GM19397 (cell line): ENCODE measurements around the gene OXLD1.

Experiments used
- ATAC-seq: cut with Tn5 transposase; IDR thresholded peaks from one replicate; pipeline ENCODE4 v1.9.1; 2021; ENCODE audit warnings: mild to moderate bottlenecking, moderate library complexity; ENCODE audit not compliant: unreplicated experiment

OXLD1 gene

DNA sequence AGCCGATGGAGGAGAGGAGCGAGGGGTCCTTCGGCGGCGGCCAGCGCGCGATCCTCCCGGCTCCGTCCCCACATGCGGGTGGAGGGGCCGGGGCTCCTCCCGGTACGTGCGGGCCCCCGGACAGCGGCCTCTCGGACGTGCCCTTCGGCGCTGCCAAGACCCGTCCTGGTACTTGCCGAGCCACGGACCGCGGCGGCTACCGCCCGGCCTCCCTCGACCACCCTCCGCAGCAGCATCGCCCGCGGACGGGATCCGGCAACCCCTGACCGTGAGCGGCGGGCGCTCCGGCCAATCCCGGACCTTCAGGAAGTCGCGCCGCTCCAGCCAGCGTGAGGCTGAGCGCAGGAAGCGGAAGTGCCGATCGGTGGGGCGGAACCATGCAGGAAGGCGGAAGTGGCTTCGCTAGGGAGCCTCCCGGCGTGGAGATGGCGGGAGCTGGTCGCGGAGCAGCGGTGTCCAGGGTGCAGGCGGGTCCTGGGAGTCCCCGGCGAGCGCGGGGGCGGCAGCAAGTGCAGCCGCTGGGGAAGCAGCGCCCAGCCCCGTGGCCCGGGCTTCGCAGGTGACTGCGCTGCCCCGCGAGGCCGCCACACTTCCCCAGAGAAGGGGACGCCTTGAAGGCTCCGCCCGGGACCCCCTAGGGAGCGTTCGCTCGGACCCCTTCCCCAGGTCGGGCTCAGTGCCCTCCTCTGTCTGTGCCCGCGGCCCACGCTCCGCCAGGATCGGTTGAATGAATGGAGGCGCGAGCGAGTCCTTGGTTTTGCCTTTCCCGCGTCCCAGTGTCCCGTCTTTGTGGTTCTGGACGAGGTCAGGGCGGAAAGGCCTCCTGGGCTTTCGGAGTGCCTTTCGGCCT, at the start of gene OXLD1, which contains the start of gene CCDC137:
Gene OXLD1, minus strand, starts transcription at position 264 of the 850 bp plus-strand sequence. Its CDS starts 28 bp downstream, at position 236.
Gene CCDC137, plus strand, starts transcription at position 396 of the 850 bp plus-strand sequence. Its CDS starts 30 bp downstream, at position 426.
- peak; percentile 92 for ATAC-seq

DNA sequence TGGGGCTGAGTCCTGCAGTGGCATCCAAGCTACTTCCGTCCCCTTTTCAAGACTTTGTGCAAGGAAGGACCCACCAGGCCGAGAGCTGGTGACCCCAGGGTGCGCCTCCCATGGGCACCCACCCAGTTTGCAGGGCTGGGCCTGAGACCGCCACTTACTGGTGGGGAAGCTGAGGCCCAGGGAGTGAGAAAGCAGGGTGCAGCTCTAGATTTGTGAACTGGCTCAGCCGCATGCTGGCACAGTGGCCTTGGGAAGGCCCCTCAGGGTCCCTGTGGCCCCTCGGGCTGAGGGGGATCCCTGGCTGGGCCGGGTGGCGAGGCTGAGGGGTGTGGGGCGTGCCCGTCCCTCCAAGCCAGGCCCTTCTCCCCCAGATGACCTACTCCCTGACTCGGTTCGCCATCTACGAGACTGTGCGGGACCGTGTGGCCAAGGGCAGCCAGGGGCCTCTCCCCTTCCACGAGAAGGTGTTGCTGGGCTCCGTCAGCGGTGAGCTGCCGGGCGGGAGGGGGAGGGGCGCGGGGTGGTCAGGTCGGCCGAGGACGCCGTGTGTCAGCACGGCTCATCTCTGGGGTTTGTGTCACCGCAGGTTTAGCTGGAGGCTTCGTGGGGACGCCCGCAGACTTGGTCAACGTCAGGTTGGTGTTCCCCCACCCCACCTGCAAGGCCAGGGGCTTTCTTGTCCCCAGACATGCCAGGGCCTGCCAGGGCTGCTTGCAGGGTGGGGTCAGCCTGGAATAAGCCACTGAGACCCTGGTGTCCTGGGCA, 48.9 kb upstream of the OXLD1 start:
- ATAC-seq, result no peak

DNA sequence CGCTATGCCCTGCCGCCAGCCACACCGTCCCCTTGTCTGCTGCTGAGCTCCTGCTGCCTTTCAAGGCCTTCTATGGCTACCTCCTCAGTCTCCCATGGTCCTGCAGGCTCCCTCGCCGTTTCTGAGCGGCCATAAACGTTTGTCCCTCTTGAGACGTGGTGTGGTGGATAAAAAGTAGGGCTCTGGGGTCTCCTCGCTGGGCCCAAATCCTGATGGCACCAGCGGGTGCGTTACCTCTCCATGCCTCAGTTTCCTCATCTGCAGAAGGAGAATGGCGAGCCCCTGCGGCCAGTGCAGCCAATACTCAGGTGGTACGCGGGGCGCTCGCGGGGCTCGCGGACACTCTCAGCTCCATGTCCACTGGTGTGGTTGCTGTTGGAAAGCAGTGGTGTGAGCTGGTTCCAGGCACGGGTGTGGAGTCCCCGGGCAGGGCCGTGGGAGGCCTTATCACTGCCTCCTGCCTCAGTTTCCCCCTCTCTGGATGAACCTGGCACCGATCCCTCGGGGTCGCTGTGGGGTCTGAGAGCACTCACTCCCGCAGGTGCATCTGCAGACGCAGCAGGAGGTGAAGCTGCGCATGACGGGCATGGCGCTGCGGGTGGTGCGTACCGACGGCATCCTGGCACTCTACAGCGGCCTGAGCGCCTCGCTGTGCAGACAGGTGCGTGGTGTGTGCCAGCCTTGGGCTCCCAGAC, 48.2 kb upstream of the OXLD1 start:
- no peak for ATAC-seq

DNA sequence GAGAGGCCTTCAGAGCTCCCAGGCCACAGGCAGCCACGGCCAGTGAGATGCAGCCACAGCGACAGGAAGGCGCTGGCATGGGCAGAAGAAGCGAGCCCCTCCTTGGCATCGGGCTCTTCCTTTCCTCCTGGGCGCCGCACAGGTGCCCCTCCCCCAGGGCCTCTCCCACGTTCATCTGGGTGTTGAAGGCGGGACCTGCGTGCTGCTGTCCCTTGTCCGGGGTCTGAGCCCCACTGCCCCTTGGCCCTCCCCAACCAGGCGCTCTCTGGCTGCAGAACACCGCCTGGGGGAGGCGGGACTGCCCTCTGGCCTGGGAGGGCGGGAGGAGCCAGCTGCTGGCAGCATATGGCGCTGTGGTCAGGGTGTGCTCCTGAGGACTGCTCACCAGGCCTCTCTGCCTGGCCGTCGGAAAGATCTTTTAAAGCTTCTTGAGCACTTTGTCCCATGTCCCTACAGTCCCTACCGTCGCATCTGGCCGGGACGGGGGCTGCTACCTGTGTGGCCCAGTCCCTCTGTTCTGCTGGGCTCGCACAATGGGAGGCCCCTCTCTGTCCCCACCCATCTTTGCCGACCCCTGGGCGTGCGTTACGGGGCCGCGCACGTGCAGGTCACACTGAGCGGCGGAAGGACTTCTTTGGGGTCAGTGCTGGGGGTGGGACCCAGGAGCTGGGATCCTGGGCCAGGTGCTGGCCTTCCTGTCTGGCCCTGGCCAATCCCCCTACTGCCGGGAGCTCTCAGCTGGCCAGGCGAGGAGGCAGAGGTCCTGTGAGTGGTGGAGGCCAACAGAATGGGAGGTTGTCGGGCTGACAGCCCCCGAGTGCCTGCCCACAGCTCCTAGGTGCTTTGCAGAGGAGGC, 47.4 kb upstream of the OXLD1 start:
- no peak for ATAC-seq

DNA sequence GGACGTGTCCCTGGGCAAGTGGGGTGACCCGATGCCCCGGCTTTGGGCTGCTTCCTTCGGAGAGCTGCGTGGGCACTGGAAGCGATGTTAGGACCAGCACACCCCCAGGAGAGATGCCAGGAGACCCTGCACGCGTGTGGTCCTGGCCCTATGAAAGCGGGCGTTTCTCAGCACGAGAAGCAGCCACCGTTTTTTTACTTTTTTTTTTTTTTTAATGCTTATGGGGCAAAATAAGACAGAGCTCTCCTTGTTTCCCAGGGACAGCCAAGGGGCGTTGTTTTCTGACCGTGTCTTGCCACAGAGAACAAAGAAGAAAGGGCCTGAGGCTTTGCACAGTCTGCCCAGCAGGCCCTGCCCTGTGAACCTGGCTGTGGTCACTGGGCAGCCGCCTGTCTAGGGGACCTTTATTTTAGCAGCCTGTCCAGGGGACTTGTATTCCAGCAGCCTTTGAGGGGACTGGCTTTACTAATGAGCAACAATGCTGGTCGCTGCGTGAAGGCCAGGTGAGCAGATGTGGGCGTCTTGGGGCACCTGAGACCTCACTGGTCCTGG, 46.7 kb upstream of the OXLD1 start:
- ATAC-seq, result no peak

DNA sequence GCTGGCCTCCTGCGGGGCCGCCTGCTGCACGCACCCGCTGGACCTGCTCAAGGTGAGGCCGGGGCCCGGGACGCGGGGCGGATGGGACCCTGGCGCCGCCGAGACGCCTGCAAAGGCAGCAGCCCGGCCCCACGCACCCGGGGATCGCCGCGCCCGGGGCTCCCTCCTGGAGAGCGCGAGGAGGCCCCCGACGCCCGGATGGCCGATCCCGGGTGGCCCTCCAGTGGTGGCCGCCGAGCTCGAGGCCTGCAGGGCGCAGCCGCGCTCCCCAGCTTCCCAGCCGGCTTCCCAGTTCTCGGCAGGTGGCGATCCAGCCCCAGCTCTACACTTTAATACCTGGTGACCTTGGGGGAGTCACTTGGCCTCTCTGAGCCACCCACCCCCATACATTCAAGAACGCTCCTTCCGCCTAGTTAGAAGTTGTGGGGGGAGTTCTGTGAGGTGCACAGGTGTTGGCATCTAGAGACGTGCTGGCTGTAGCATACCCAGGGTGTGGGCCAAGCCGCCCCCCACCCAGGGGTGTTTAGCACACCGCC, 46.1 kb upstream of the OXLD1 start:
- peak; percentile 8 for ATAC-seq

DNA sequence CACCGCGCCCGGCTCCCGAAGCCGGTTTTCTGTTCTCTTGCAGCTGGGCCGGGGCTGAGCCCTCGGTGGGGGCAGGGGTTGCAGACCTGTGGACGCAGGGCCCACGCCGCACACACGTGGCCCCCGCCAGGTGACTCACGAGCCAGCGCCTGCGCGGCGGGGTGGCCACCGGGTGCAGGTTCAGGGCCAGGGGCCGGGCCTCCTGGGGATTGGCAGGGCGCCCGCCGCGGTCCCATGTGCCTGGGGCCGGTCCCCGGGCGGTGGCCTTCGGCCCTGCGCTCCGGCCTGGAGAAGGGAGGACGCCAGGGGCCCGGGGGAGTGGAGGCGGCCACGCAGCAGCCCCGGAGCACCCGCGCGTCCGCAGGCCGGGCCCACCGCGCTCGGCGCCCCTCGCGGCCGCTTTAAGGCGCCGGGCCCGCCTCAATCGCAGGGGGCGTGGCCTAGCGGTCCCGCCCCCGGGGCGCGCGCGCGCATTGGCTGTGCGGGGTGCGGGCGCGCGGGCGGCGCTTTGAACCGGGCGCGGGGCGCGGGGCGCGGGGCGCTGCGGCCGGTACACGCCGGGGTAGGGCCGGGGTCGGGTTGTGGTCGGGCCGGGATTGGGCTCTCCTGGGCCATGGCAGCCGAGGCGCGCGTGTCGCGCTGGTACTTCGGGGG, 45.5 kb upstream of the OXLD1 start, which contains the start of gene SLC25A10:
Gene SLC25A10, plus strand, starts transcription at position 471 of the 654 bp plus-strand sequence. Its CDS starts 143 bp downstream, at position 614.
- peak; percentile 77 for ATAC-seq

DNA sequence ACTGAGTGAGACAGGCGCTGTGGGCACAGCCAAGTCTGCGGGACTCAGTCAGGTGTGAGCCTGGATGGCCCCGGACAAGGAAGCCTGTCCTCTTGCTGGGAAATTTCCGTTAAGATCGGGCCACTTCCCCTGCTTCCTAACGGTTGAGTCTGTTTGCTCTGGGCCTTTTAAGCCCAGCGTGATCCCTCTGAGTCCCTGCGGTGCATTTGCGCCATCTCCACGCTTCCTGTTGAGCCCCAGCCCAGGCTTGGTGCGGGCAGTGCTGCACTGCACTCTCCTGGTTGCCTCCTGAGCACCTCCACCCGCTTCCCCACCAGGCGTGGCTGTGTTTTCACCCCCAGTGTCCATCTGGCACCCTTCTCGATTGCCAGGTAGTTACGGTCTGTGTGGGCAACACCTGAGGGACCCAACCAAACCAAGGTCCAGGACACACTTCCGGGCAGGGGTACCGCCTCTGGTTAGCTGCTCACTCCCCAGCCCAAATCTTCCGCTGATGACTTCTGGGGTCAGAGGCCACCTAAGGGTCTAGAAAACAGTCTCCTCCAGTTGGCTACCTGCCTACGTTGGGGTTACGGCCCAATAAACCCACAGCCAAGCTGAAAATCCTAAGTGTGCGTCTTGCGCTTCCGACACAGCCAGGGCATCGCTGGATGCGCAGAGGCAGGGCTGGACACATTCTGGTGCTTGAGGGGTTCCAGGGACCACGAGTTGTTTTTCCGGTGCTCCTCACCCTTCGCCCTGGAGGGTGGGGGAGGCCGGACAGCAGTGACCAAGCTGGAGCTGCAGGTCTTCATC, 44.3 kb upstream of the OXLD1 start:
- ATAC-seq, result no peak

DNA sequence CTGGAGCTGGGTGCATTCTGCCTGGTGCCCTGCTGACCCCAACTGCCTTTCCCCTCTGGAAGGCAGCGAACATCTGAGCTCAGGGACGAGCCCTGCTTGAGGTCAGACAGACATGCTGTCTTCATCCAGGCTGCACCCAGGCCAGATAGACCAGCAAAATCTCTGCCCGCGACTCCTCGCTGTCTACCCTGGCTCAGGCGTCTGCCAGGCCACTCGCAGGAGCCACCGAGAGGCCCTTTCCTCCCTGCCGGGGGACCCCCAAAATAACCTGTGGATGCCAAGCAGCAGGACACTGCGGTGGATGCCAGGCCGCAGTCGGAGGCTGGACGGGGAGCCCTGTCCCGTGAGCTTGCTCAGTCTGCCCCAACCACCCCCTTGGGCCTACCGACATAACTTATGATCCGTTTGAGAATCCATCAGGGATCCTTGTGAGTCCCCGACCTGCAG, 42.4 kb upstream of the OXLD1 start:
- ATAC-seq, result no peak

DNA sequence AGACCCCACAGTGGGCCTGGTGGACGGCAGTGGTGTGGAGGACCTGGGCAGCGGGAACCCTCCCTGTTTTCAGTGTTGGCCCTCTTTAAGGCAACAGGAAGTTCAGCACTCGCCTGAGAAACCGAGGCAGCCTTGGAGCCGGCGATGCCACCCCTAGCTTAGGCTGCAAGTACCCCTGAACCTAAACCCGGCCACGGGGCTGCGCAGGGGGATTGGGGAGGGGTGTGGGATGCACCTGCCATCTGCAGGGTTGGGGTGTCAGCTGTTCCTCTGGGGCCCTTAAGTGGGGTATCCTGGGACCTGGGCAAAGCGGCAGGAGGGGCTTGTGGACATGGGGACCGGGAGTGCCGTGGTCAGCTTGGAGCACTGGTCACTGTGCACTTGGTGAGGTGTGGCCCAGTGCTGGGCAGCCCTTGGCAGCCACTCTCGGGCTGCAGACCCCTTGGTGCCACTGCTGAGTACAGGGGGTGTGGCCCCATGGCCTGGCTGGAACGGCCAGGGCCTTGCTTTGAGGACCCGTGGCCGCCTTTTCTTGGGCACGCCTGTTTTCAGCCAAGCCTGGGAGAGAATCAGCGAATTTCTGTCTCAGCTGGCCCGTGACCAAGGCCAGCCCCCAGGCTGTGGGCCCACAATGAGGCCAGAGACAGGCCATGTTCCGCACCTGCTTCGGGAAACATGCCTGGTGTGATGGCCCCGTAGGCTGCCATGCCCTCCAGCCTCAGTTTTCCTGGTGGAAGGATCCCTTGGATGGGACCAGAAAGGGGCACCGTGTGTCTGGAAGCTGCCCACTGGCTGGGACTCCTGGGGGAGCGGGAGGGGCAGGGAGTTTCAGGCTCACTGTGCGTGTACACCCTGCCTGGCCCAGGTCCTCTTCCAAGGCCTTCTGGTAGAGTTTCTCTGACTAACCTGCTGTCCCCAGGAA, 41.6 kb upstream of the OXLD1 start:
- ATAC-seq, result no peak

DNA sequence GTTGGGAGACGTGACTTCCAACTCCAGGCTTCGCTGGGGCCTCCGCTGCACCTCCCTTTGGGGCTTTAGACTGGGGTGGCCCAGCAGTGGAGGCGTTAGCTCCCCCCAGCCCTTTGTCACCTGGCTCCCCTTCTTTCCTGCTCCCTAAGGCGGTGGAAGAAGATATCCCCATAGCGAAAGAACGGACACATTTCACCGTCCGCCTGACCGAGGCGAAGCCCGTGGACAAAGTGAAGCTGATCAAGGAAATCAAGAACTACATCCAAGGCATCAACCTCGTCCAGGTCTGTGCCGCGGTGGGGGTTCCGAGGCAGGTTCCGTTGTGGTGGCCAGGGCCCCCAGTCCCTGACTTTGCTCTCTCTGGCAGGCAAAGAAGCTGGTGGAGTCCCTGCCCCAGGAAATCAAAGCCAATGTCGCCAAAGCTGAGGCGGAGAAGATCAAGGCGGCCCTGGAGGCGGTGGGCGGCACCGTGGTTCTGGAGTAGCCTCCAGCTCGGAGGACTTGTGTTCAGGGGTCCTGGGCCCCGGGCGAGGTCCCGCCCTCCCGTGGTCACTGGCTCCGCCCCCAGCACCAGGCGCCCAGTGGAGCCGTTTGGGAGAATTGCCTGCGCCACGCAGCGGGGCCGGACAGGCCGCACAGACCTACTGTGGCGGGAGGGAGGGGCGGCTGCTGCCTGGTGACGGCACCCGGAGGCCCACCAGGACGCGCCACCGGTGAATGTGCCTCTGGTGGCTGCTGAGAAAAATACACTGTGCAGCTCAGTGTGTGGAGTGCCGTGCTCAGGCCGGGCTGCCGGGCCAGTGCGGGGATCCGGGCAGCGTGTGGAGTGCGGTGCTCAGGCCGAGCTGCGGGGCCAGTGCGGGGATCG, 40.6 kb upstream of the OXLD1 start:
- no peak for ATAC-seq

DNA sequence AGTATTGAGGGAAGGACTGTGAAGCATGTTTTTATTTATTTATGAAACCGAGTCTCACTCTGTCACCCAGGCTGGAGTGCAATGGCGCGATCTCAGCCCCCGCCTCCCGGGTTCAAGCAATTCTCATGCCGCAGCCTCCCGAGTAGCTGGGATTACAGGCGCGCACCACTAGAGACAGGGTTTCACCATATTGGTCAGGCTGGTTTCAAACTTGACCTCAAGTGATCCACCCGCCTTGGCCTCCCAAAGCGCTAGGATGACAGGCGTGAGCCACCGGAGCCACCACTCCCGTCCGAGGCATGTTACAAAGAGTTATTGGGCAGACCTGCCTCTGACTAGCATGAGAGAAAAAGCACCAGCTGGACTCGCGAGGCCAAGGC, 39.8 kb upstream of the OXLD1 start:
- ATAC-seq, result no peak

DNA sequence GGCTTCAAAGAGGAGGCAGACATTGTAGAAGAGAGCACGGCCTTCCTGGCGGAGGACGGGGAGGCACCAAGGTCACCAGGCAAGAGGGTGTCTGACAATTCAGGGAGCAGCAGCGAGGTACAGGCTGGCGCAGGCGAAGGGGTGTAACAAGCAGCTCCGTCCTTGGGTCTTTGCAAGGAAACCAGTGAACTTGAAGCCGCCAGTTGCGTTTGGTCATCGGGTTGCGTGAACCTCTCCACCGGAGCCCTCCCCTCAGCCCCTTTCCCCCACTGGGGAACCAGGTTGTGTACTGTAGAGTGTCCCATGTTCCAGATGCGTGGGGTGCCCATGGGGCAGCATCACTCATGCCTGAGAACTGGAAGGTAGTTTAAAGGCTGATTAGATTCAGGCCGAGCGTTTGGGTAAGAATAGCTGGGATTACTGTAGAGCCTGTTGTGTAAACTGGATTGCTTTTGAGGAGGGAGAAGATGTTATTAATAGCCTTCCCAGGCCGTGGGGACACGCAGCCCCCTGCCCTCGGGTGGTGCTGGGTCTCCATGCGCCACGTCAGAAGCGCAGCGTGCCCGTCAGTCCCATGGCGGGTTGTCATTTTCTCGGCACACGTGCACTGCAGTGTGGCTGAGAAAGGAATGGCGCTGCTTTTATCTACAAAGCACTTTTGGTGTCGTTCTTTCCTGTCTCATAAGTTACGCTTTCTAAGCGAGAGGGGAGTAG, 39.3 kb upstream of the OXLD1 start:
- ATAC-seq, result no peak

DNA sequence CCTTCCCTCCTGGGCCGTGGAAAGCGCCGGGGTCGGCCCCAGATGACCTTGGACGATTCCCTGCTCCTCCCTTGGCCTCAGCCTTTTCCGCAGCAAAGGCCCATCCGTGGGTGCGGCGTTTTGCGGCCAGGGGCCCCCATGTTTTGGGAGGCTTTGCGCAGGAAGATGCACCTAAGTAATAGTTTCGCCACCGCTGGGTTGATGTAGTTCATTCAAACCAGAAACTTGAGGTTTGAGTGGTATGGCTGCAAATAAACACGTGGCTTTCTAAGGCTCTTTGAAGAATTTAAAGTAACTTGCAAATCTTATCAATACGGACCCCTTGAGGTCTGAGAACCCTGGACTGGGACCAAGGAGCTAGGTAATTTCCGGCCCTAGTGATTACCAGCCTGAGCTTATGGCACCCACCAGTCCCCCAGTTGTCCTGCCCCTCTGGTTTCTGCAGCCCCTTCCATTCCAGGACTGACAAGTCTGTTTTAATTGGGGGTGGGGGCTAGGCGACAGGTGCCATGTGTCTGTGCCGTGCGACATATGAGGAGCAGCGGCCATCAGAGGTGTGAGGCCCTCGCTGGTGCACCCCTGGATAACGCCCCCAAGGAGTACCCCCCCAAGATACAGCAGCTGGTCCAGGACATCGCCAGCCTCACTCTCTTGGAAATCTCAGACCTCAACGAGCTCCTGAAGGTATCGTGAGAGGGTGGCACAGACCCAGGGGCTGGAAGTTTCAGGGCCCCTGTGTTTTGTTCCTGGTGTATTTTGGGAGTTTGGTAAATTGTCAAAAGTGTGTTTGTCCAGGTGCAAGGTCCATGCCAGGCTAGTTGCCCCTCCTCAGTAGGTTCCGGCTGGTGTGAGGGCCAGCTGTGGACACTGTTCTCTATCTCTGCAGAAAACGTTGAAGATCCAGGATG, 37.6 kb upstream of the OXLD1 start:
- ATAC-seq, result peak; percentile 17
